GM23338 (cell line): ENCODE measurements around the gene CALR3. TPM values are rescaled to one million over a fixed set of nuclear protein-coding genes. Genes with fewer than 3 reads are reported as not detected.

Experiments
- ATAC-seq: fragments of 200-7000 bp; cut with Tn5 transposase; 3 replicates; pipeline ENCODE4 v1.9.1; 2020
- DNase-seq: peaks from one replicate; pipeline ENCODE4 v3.0.0-alpha.2; 2015; ENCODE audit warnings: low spot score
- H2AFZ ChIP-seq: fragments of 200-600 bp; sonication (generic); 2 replicates; pipeline ENCODE4 v1.8.0; 2016; ENCODE audit warnings: antibody characterized with exemption, mild to moderate bottlenecking, moderate library complexity
- H3F3A ChIP-seq: fragments of 200-600 bp; sonication (generic); replicated peaks from 2 replicates; pipeline ENCODE4 v1.8.0; 2017; ENCODE audit warnings: antibody characterized with exemption, mixed run types, low read depth
- H3K27ac ChIP-seq: fragments of 200-600 bp; sonication (generic); 2 replicates; pipeline ENCODE4 v1.6.1; 2016; ENCODE audit warnings: low read depth
- H3K27me3 ChIP-seq: fragments of 200-600 bp; sonication (generic); 2 replicates; pipeline ENCODE4 v1.8.0; 2016; ENCODE audit warnings: mild to moderate bottlenecking, mixed run types, moderate library complexity; ENCODE audit not compliant: insufficient read depth
- H3K36me3 ChIP-seq: fragments of 200-600 bp; sonication (generic); 2 replicates; pipeline ENCODE4 v1.8.0; 2016; ENCODE audit warnings: mild to moderate bottlenecking; ENCODE audit not compliant: insufficient read depth
- H3K4me1 ChIP-seq: fragments of 200-600 bp; sonication (generic); 2 replicates; pipeline ENCODE4 v1.8.0; 2016; ENCODE audit warnings: mild to moderate bottlenecking, moderate library complexity; ENCODE audit not compliant: insufficient read depth
- H3K4me2 ChIP-seq: fragments of 200-600 bp; sonication (generic); 2 replicates; pipeline ENCODE4 v1.7.1; 2017; ENCODE audit warnings: mixed run types
- H3K4me3 ChIP-seq: fragments of 200-600 bp; sonication (generic); 2 replicates; pipeline ENCODE4 v1.6.1; 2016; ENCODE audit warnings: mixed run types
- H3K79me2 ChIP-seq: fragments of 200-600 bp; sonication (generic); replicated peaks from 2 replicates; pipeline ENCODE4 v1.8.0; 2017; ENCODE audit warnings: mild to moderate bottlenecking; ENCODE audit not compliant: insufficient read depth
- H3K9me2 ChIP-seq: fragments of 200-600 bp; sonication (generic); 2 replicates; pipeline ENCODE4 v1.8.0; 2017; ENCODE audit not compliant: insufficient read depth
- H4K20me1 ChIP-seq: fragments of 200-600 bp; sonication (generic); replicated peaks from 2 replicates; pipeline ENCODE4 v1.8.0; 2017; ENCODE audit warnings: mild to moderate bottlenecking; ENCODE audit not compliant: insufficient read depth
- H3K27ac Mint-ChIP-seq: 2 replicates; pipeline ENCODE4 v1.8.0; 2020; ENCODE audit warnings: inconsistent platforms, mild to moderate bottlenecking, moderate library complexity, mixed read lengths
- H3K27me3 Mint-ChIP-seq: 3 replicates; pipeline ENCODE4 v1.8.0; 2022; ENCODE audit warnings: low read depth, mild to moderate bottlenecking, moderate library complexity, mixed read lengths, inconsistent platforms; ENCODE audit not compliant: insufficient read depth, poor library complexity
- H3K36me3 Mint-ChIP-seq: 3 replicates; pipeline ENCODE4 v1.8.0; 2021; ENCODE audit warnings: low read depth, mild to moderate bottlenecking, inconsistent platforms, moderate library complexity, mixed read lengths
- H3K4me1 Mint-ChIP-seq: 3 replicates; pipeline ENCODE4 v1.8.0; 2020; ENCODE audit warnings: mild to moderate bottlenecking, inconsistent platforms, mixed read lengths
- H3K4me3 Mint-ChIP-seq: 3 replicates; pipeline ENCODE4 v1.8.0; 2021; ENCODE audit warnings: moderate library complexity, mild to moderate bottlenecking, inconsistent platforms, mixed read lengths
- H3K9me3 Mint-ChIP-seq: 3 replicates; pipeline ENCODE4 v1.8.0; 2020; ENCODE audit warnings: moderate library complexity, mild to moderate bottlenecking, inconsistent platforms, mixed read lengths
- CREB1 ChIP-seq: fragments of 250-450 bp; sonication (Bioruptor Pico); IDR thresholded peaks from 2 replicates; pipeline ENCODE4 v1.5.0; 2020; ENCODE audit warnings: low read depth, mild to moderate bottlenecking, moderate library complexity
- EZH2 ChIP-seq: fragments of 200-600 bp; sonication (generic); IDR thresholded peaks from one replicate; pipeline ENCODE4 v1.8.0; 2017; ENCODE audit warnings: antibody characterized with exemption, mild to moderate bottlenecking, low read depth; ENCODE audit not compliant: unreplicated experiment
- EZH2phosphoT487 ChIP-seq: fragments of 200-600 bp; sonication (generic); IDR thresholded peaks from one replicate; pipeline ENCODE4 v1.8.1; 2018; ENCODE audit warnings: antibody characterized with exemption; ENCODE audit not compliant: unreplicated experiment
- JUNB ChIP-seq: IDR thresholded peaks from one replicate; pipeline ENCODE4 v1.6.1; 2016; ENCODE audit warnings: antibody characterized with exemption; ENCODE audit not compliant: unreplicated experiment
- NANOG ChIP-seq: IDR thresholded peaks from 2 replicates; pipeline ENCODE4 v1.6.1; 2016; ENCODE audit warnings: antibody characterized with exemption, borderline replicate concordance
- POLR2AphosphoS5 ChIP-seq: IDR thresholded peaks from 2 replicates; pipeline ENCODE4 v1.6.1; 2016; ENCODE audit warnings: antibody characterized with exemption, low read depth
- STAT1 ChIP-seq: IDR thresholded peaks from one replicate; pipeline ENCODE4 v1.6.1; 2016; ENCODE audit warnings: antibody characterized with exemption; ENCODE audit not compliant: unreplicated experiment
- ZNF114 ChIP-seq: fragments of 250-450 bp; sonication (Bioruptor Pico); IDR thresholded peaks from 2 replicates; pipeline ENCODE4 v1.5.0; 2020; ENCODE audit warnings: mild to moderate bottlenecking, moderate library complexity
- polyA plus RNA-seq: library from polyadenylated mRNA; unstranded; fragments of >200 nt; fragmentation: Nextera tagmentation; extraction: Ambion mirVana; gene quantifications from 2 replicates; pipeline ENCODE4 v1.2.1, GENCODE V29; 2016
- total RNA-seq: library from RNA; depleted of rRNA; stranded (reverse); fragments of >200 nt; shearing (Covaris generic); gene quantifications from 2 replicates; pipeline ENCODE4 v1.2.3, GENCODE V29; 2014
- TF ChIP-seq, protein P1 (sequence below): IDR thresholded peaks from one replicate; pipeline ENCODE4 v1.6.1; 2018; ENCODE audit warnings: antibody characterized with exemption; ENCODE audit not compliant: unreplicated experiment
- TF ChIP-seq, protein P2 (sequence below), 2 experiments: fragments of 200-600 bp in 1 of 2; sonication (generic) in 1 of 2; conservative IDR thresholded peaks; 2 replicates each; pipeline versions ENCODE4 v1.5.1 to v1.6.1; 2016 to 2017; ENCODE audit warnings: antibody characterized with exemption in 2 of 2, low read depth in 2 of 2, mild to moderate bottlenecking in 2 of 2, moderate library complexity in 1 of 2
- TF ChIP-seq, protein P3 (sequence below): IDR thresholded peaks from 2 replicates; pipeline ENCODE4 v1.6.1; 2016; ENCODE audit warnings: antibody characterized with exemption

The CALR3 gene
- total and polyA plus RNA-seq, 2 experiments from 2014 or later = 0.42 to 0.66 TPM

DNA sequence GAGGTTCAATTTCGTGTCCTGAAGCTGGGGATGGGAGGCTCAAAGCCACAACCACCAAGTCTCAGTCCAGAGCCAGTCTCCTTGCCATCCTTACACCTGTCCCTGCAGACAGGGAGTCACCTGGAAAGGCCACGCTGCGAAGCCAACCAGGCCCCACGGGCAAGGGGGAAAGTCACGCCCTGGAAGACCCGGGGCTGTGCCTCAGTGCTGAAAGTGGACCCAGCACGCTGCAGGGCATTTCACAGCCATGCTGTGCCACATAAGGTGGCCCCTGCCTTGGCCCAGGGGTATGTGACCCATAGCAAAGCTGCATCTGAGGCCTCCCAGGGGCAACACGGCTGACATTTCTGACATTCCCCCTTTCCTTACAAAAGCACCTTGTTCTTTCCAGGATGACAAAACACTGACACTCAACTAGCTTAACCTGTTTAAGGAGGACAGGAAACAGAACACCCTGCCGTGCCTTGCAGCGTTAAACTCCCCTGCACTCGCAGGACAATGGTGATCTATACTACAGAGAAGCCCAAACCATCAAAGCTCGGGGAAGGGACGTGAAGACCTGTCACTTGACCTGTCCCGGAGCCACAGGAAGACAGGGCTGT is 31.5 kb upstream of the CALR3 start:
- Histone ChIP-seq H3K4me2 (no peak overlapping the region), H4K20me1 (peaks cover 18% of the 10 kb centered on the region), H3K9me2 (no peaks in the 10 kb centered on the region), H3K36me3 (peaks cover 46% of the 10 kb centered on the region), H3K79me2 (no peaks in the 10 kb centered on the region), H2AFZ (no peak overlapping the region), H3K27ac (no peak overlapping the region), H3K27me3 (no peaks in the 10 kb centered on the region), H3K4me3 (no peak overlapping the region), H3K4me1 (no peaks in the 10 kb centered on the region), H3F3A (no peaks in the 10 kb centered on the region)
- H3K27ac Mint-ChIP-seq = no peak overlapping the region
- DNase-seq (no peak), ATAC-seq (no peak)
- no peak overlapping the region for H3K4me3 Mint-ChIP-seq
- H3K36me3 Mint-ChIP-seq = peaks cover 85% of the 10 kb centered on the region
- H3K4me1 Mint-ChIP-seq = no peaks in the 10 kb centered on the region
- H3K9me3 Mint-ChIP-seq = no peaks in the 10 kb centered on the region
- TF ChIP-seq JUNB = no peak
- no peak for TF ChIP-seq STAT1
- no peak for TF ChIP-seq NANOG
- TF ChIP-seq EZH2phosphoT487 = no peak
- TF ChIP-seq, protein P1, sequence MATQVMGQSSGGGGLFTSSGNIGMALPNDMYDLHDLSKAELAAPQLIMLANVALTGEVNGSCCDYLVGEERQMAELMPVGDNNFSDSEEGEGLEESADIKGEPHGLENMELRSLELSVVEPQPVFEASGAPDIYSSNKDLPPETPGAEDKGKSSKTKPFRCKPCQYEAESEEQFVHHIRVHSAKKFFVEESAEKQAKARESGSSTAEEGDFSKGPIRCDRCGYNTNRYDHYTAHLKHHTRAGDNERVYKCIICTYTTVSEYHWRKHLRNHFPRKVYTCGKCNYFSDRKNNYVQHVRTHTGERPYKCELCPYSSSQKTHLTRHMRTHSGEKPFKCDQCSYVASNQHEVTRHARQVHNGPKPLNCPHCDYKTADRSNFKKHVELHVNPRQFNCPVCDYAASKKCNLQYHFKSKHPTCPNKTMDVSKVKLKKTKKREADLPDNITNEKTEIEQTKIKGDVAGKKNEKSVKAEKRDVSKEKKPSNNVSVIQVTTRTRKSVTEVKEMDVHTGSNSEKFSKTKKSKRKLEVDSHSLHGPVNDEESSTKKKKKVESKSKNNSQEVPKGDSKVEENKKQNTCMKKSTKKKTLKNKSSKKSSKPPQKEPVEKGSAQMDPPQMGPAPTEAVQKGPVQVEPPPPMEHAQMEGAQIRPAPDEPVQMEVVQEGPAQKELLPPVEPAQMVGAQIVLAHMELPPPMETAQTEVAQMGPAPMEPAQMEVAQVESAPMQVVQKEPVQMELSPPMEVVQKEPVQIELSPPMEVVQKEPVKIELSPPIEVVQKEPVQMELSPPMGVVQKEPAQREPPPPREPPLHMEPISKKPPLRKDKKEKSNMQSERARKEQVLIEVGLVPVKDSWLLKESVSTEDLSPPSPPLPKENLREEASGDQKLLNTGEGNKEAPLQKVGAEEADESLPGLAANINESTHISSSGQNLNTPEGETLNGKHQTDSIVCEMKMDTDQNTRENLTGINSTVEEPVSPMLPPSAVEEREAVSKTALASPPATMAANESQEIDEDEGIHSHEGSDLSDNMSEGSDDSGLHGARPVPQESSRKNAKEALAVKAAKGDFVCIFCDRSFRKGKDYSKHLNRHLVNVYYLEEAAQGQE = no peak
- TF ChIP-seq, protein P2, sequence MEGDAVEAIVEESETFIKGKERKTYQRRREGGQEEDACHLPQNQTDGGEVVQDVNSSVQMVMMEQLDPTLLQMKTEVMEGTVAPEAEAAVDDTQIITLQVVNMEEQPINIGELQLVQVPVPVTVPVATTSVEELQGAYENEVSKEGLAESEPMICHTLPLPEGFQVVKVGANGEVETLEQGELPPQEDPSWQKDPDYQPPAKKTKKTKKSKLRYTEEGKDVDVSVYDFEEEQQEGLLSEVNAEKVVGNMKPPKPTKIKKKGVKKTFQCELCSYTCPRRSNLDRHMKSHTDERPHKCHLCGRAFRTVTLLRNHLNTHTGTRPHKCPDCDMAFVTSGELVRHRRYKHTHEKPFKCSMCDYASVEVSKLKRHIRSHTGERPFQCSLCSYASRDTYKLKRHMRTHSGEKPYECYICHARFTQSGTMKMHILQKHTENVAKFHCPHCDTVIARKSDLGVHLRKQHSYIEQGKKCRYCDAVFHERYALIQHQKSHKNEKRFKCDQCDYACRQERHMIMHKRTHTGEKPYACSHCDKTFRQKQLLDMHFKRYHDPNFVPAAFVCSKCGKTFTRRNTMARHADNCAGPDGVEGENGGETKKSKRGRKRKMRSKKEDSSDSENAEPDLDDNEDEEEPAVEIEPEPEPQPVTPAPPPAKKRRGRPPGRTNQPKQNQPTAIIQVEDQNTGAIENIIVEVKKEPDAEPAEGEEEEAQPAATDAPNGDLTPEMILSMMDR (conservative IDR thresholded peaks at IDR 0.05; ENCODE audit: low read depth in 2 of 2) = no peak
- no peak for TF ChIP-seq CREB1
- no peak for TF ChIP-seq ZNF114 (CRISPR knock-in tag)
- TF ChIP-seq EZH2 = no peak
- H3K27me3 Mint-ChIP-seq = peaks cover 10% of the 10 kb centered on the region

DNA sequence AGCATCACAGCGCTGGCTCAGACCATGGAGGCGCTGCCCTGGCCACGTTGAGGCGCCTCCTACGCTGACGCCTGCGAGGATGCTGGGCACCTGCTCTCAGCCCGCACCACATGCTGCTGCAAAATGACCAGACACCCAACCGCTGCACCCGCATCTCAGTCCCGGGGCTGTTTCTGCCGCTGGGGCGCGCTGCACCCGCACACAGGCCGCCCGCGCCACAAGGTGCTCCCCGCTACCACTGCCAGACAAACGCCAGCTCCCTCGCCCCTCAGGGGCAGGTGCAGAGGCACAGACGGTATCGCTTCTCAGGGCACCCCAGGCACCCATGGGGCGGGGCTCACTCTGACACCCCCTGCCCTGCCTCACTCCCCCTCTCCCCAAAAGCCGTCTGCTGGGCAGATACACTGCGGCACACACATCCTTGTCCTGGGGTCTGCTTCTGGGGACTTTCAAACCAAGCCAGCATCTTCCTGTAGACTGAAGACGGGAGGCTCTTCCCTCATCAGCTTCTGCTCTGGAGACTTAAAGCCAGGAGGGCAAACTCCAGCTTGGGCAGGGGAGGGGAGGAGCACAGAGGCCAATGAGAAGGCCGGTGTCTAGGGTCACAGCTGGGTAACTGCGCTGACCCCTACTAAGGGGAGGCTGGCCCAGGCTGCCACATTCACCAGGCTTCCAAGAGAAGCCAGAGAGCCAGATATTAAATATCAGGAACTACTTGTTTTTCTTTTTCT is 29.9 kb upstream of the CALR3 start:
- no peak overlapping the region for H2AFZ ChIP-seq
- H3K27me3 Mint-ChIP-seq = peaks cover 3% of the 10 kb centered on the region
- no peak overlapping the region for H3K27ac Mint-ChIP-seq
- H3K36me3 ChIP-seq = peaks cover 40% of the 10 kb centered on the region
- no peak overlapping the region for H3K4me3 ChIP-seq
- H3K4me1 ChIP-seq = no peaks in the 10 kb centered on the region
- no peak overlapping the region for H3K4me2 ChIP-seq
- H3K79me2 ChIP-seq = no peaks in the 10 kb centered on the region
- DNase-seq (no peak), ATAC-seq (no peak)
- H3K36me3 Mint-ChIP-seq = peaks cover 82% of the 10 kb centered on the region
- peaks cover 19% of the 10 kb centered on the region for H4K20me1 ChIP-seq
- no peak overlapping the region for H3K27ac ChIP-seq
- no peak for TF ChIP-seq NANOG
- TF ChIP-seq, protein P3, sequence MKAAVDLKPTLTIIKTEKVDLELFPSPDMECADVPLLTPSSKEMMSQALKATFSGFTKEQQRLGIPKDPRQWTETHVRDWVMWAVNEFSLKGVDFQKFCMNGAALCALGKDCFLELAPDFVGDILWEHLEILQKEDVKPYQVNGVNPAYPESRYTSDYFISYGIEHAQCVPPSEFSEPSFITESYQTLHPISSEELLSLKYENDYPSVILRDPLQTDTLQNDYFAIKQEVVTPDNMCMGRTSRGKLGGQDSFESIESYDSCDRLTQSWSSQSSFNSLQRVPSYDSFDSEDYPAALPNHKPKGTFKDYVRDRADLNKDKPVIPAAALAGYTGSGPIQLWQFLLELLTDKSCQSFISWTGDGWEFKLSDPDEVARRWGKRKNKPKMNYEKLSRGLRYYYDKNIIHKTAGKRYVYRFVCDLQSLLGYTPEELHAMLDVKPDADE = no peak
- TF ChIP-seq, protein P1 = no peak
- no peak for TF ChIP-seq POLR2AphosphoS5
- TF ChIP-seq EZH2phosphoT487 = no peak
- TF ChIP-seq ZNF114 (CRISPR knock-in tag) = no peak
- no peaks in the 10 kb centered on the region; the same call in 1 of the 2 replicates for H3F3A ChIP-seq
- no peaks in the 10 kb centered on the region for H3K4me1 Mint-ChIP-seq
- H3K9me2 ChIP-seq = no peaks in the 10 kb centered on the region
- no peaks in the 10 kb centered on the region for H3K27me3 ChIP-seq
- H3K4me3 Mint-ChIP-seq = no peak overlapping the region
- no peaks in the 10 kb centered on the region for H3K9me3 Mint-ChIP-seq
